H1 (cell line): Measurements from ENCODE around the gene MYH9. TPM values are rescaled to one million over a fixed set of nuclear protein-coding genes. Genes with fewer than 3 reads are reported as not detected.

Source experiments
- CTCF ChIA-PET: fragments of 300-600 bp; sonication (Branson Sonifier 250); formaldehyde crosslinking; loops from one replicate; lab custom pipeline; 2021; ENCODE audit not compliant: partially characterized antibody; lab: Charles Lee
- POLR2A ChIA-PET: fragments of 300-600 bp; sonication (Branson Sonifier 250); formaldehyde crosslinking; loops from one replicate; lab custom pipeline; 2021; ENCODE audit warnings: inconsistent platforms; ENCODE audit not compliant: partially characterized antibody; lab: Charles Lee
- DNase-seq, 2 experiments: peaks; one replicate each; pipeline versions ENCODE4 v3.0.0 to v3.0.0-alpha.2; 2010 to 2022; ENCODE audit warnings: low spot score in 2 of 2, low read depth in 1 of 2, mixed read lengths in 1 of 2
- FAIRE-seq: peaks from 2 replicates; lab custom pipeline; 2011; peaks lifted over from hg19 to GRCh38; lab: Jason Lieb, UNC
- H2AFZ ChIP-seq: 2 replicates; pipeline ENCODE4 v1.8.1; 2012; ENCODE audit warnings: low read length, inconsistent platforms
- H2AK5ac ChIP-seq: 2 replicates; pipeline ENCODE4 v1.6.1; 2013; ENCODE audit warnings: low read depth, low read length
- H2BK120ac ChIP-seq: replicated peaks from 2 replicates; pipeline ENCODE3; 2013; ENCODE audit warnings: low read depth, low read length, inconsistent platforms
- H2BK12ac ChIP-seq: 2 replicates; pipeline ENCODE4 v1.6.1; 2013; ENCODE audit warnings: low read depth, low read length
- H2BK15ac ChIP-seq: 2 replicates; pipeline ENCODE4 v1.6.1; 2013; ENCODE audit warnings: low read length
- H2BK20ac ChIP-seq: 2 replicates; pipeline ENCODE4 v1.6.1; 2013; ENCODE audit warnings: low read length
- H2BK5ac ChIP-seq: 2 replicates; pipeline ENCODE4 v1.6.1; 2013; ENCODE audit warnings: low read depth, low read length
- H3K14ac ChIP-seq: 2 replicates; pipeline ENCODE4 v1.6.1; 2013; ENCODE audit warnings: inconsistent platforms; ENCODE audit not compliant: insufficient read length
- H3K18ac ChIP-seq: 2 replicates; pipeline ENCODE4 v1.6.1; 2013; ENCODE audit warnings: low read length; ENCODE audit errors: extremely low read depth
- H3K23ac ChIP-seq: 2 replicates; pipeline ENCODE4 v1.6.1; 2013; ENCODE audit warnings: inconsistent platforms; ENCODE audit not compliant: insufficient read length
- H3K23me2 ChIP-seq: 2 replicates; pipeline ENCODE4 v1.6.1; 2013; ENCODE audit warnings: low read depth, low read length
- H3K27ac ChIP-seq: 2 replicates; pipeline ENCODE4 v1.6.1; 2011; ENCODE audit warnings: low read depth, low read length, inconsistent platforms
- H3K27me3 ChIP-seq, 4 experiments: replicated peaks in 1 of 4; 1 replicate in 1 of 4; 2 replicates in 3 of 4; pipeline versions ENCODE4 v1.6.1 to v1.8.1; 2011 to 2013; ENCODE audit warnings: low read length in 3 of 4, mild to moderate bottlenecking in 3 of 4, inconsistent platforms in 2 of 4, mixed read lengths in 2 of 4, moderate library complexity in 1 of 4; ENCODE audit not compliant: control insufficient read depth in 3 of 4, insufficient read depth in 3 of 4; ENCODE audit errors: extremely low read depth in 1 of 4
- H3K36me3 ChIP-seq, 4 experiments: 2 replicates each; pipeline versions ENCODE4 v1.6.1 to v1.8.1; 2011 to 2013; ENCODE audit warnings: mild to moderate bottlenecking in 4 of 4, low read length in 3 of 4, moderate library complexity in 2 of 4, control low read depth in 1 of 4, inconsistent platforms in 1 of 4; ENCODE audit not compliant: insufficient read depth in 4 of 4, control insufficient read depth in 2 of 4
- H3K4ac ChIP-seq: replicated peaks from 2 replicates; pipeline ENCODE3; 2013; ENCODE audit warnings: low read length, low read depth, mixed read lengths, inconsistent platforms; ENCODE audit not compliant: insufficient read length
- H3K4me1 ChIP-seq, 4 experiments: replicated peaks in 1 of 4; 1 replicate in 1 of 4; 2 replicates in 3 of 4; pipeline versions ENCODE4 v1.6.1 to v1.8.1; 2011 to 2013; ENCODE audit warnings: low read length in 3 of 4, inconsistent platforms in 2 of 4, mixed read lengths in 1 of 4; ENCODE audit not compliant: insufficient read depth in 4 of 4, control insufficient read depth in 3 of 4
- H3K4me2 ChIP-seq, 2 experiments: 2 replicates each; pipeline versions ENCODE4 v1.6.1 to v1.8.1; 2011 to 2013; ENCODE audit warnings: low read depth in 2 of 2, low read length in 2 of 2, control low read depth in 1 of 2, inconsistent platforms in 1 of 2, mild to moderate bottlenecking in 1 of 2; ENCODE audit not compliant: insufficient read depth in 1 of 2
- H3K4me3 ChIP-seq, 4 experiments: fragments of 200-600, 300-600 bp in 1 of 4; sonication (generic), shearing (Covaris generic), sonication (Bioruptor Twin) in 1 of 4; 2 replicates each; pipeline versions ENCODE4 v1.5.1 to v1.8.1; 2011 to 2016; ENCODE audit warnings: low read length in 4 of 4, low read depth in 3 of 4, control low read depth in 2 of 4, inconsistent platforms in 2 of 4, mild to moderate bottlenecking in 2 of 4, mixed read lengths in 1 of 4, moderate library complexity in 1 of 4; ENCODE audit not compliant: insufficient read depth in 2 of 4; ENCODE audit errors: extremely low read depth in 1 of 4
- H3K56ac ChIP-seq: replicated peaks from 2 replicates; pipeline ENCODE3; 2013; ENCODE audit warnings: low read depth, mild to moderate bottlenecking, mixed read lengths, low read length, inconsistent platforms; ENCODE audit not compliant: insufficient read length
- H3K79me1 ChIP-seq: 2 replicates; pipeline ENCODE4 v1.6.1; 2013; ENCODE audit warnings: low read depth, low read length, control low read depth
- H3K79me2 ChIP-seq, 2 experiments: 2 replicates each; pipeline versions ENCODE4 v1.6.1 to v1.8.1; 2012 to 2013; ENCODE audit warnings: low read length in 2 of 2, mild to moderate bottlenecking in 2 of 2, inconsistent platforms in 1 of 2; ENCODE audit not compliant: insufficient read depth in 2 of 2, control insufficient read depth in 1 of 2
- H3K9ac ChIP-seq, 4 experiments: replicated peaks in 1 of 4; 1 replicate in 1 of 4; 2 replicates in 3 of 4; pipeline versions ENCODE4 v1.6.1 to v1.8.1; 2011 to 2013; ENCODE audit warnings: low read depth in 3 of 4, low read length in 3 of 4, control low read depth in 2 of 4, mild to moderate bottlenecking in 2 of 4, moderate library complexity in 2 of 4, inconsistent platforms in 1 of 4; ENCODE audit errors: extremely low read depth in 1 of 4
- H3K9me3 ChIP-seq, 2 experiments: 2 replicates each; pipeline versions ENCODE4 v1.6.1 to v1.8.1; 2012 to 2013; ENCODE audit warnings: mild to moderate bottlenecking in 2 of 2, moderate library complexity in 2 of 2, control low read depth in 1 of 2, inconsistent platforms in 1 of 2, low read depth in 1 of 2, low read length in 1 of 2, mixed read lengths in 1 of 2; ENCODE audit not compliant: insufficient read depth in 2 of 2
- H4K20me1 ChIP-seq, 2 experiments: replicated peaks in 1 of 2; 2 replicates each; pipeline versions ENCODE3 to v1.8.1; 2011 to 2013; ENCODE audit warnings: inconsistent platforms in 2 of 2, low read length in 2 of 2, mild to moderate bottlenecking in 1 of 2; ENCODE audit not compliant: insufficient read depth in 2 of 2, control insufficient read depth in 1 of 2
- H4K5ac ChIP-seq: 2 replicates; pipeline ENCODE4 v1.6.1; 2013; ENCODE audit warnings: low read length, low read depth, mixed read lengths, inconsistent platforms; ENCODE audit not compliant: insufficient read length
- H4K8ac ChIP-seq: 2 replicates; pipeline ENCODE4 v1.8.0; 2013; ENCODE audit warnings: mild to moderate bottlenecking, moderate library complexity, low read length, inconsistent platforms; ENCODE audit not compliant: insufficient read depth; ENCODE audit errors: extremely low read depth
- H4K91ac ChIP-seq: replicated peaks from 2 replicates; pipeline ENCODE3; 2013; ENCODE audit warnings: low read length, mixed read lengths, inconsistent platforms; ENCODE audit not compliant: insufficient read length
- ATF3 ChIP-seq: IDR thresholded peaks from 2 replicates; pipeline ENCODE4 v1.6.1; 2011; ENCODE audit warnings: low read depth, mild to moderate bottlenecking, low read length; ENCODE audit not compliant: insufficient read depth
- CBX8 ChIP-seq: fragments of 300-800, 300-1000 bp; sonication (generic); IDR thresholded peaks from 2 replicates; pipeline ENCODE4 v1.7.1; 2016; ENCODE audit warnings: low read depth, low read length, borderline replicate concordance
- CEBPB ChIP-seq: IDR thresholded peaks from 2 replicates; pipeline ENCODE4 v1.6.1; 2012; ENCODE audit warnings: low read depth, low read length
- CHD1 ChIP-seq: IDR thresholded peaks from 2 replicates; pipeline ENCODE4 v1.6.1; 2012; ENCODE audit warnings: low read depth, low read length, improper control_type of control experiment
- GABPA ChIP-seq: IDR thresholded peaks from 2 replicates; pipeline ENCODE4 v1.6.1; 2011; ENCODE audit warnings: mild to moderate bottlenecking, low read length, moderate library complexity, borderline replicate concordance; ENCODE audit not compliant: insufficient read depth
- KDM4A ChIP-seq: IDR thresholded peaks from one replicate; pipeline ENCODE4 v1.7.1; 2012; ENCODE audit warnings: low read depth, mild to moderate bottlenecking, moderate library complexity, low read length, inconsistent platforms; ENCODE audit not compliant: severe bottlenecking
- MAFK ChIP-seq: IDR thresholded peaks from 2 replicates; pipeline ENCODE4 v1.6.1; 2012; ENCODE audit warnings: low read depth, mild to moderate bottlenecking, improper control_type of control experiment, low read length
- SIRT6 ChIP-seq: IDR thresholded peaks from one replicate; pipeline ENCODE4 v1.7.1; 2012; ENCODE audit warnings: low read length, inconsistent platforms
- SIX5 ChIP-seq: IDR thresholded peaks from 2 replicates; pipeline ENCODE4 v1.6.1; 2011; ENCODE audit warnings: mild to moderate bottlenecking, low read depth, low read length
- SP2 ChIP-seq: IDR thresholded peaks from 2 replicates; pipeline ENCODE4 v1.6.1; 2012; ENCODE audit warnings: mild to moderate bottlenecking, low read length, inconsistent platforms
- SP4 ChIP-seq: IDR thresholded peaks from 2 replicates; pipeline ENCODE4 v1.6.1; 2012; ENCODE audit warnings: low read length, inconsistent platforms
- TEAD4 ChIP-seq: IDR thresholded peaks from 2 replicates; pipeline ENCODE4 v1.6.1; 2012; ENCODE audit warnings: low read depth, low read length, inconsistent platforms, mixed read lengths
- USF2 ChIP-seq: IDR thresholded peaks from 2 replicates; pipeline ENCODE4 v1.6.1; 2011; ENCODE audit warnings: low read length, improper control_type of control experiment
- WGBS, 2 experiments: shearing (Covaris generic) in 1 of 2; methylation state at CpG; one replicate each; pipeline versions ENCODE4 v1.1.6 to v1.1.7; 2013 to 2015; ENCODE audit warnings: low lambda C conversion rate in 2 of 2, mixed read lengths in 2 of 2, inconsistent platforms in 1 of 2, low coverage in 1 of 2, missing lambda C conversion rate in 1 of 2; ENCODE audit not compliant: insufficient replicate concordance in 2 of 2, insufficient coverage in 1 of 2, insufficient read length in 1 of 2; ENCODE audit errors: extremely low coverage in 1 of 2, missing lambda C conversion rate in 1 of 2; 5-methylcytosine and 5-hydroxymethylcytosine counted together
- polyA plus RNA-seq, 7 experiments: library from polyadenylated mRNA; depleted of rRNA in 3 of 7; stranded (reverse) in 5 of 7; unstranded in 2 of 7; fragments of >200 nt in 5 of 7; fragments of 200-250 nt in 2 of 7; gene quantifications; 1 replicate in 5 of 7; 2 replicates in 1 of 7; 4 replicates in 1 of 7; pipeline versions ENCODE4 v1.2.1 to v1.2.3, GENCODE V29; 2011 to 2013; ENCODE audit warnings: missing spikeins in 2 of 7, mixed read lengths in 2 of 7
- total RNA-seq: library from RNA; stranded (reverse); fragmentation: NEBNext Ultra II Directional; extraction: Animal tissue kit (Norgen Biotek cat#: 25700); gene quantifications from 2 replicates; pipeline ENCODE4 v1.2.1, GENCODE V29; 2021

Gene MYH9
- total and polyA plus RNA-seq, 2 of the 8 experiments (the other 6 are each of a cell fraction or from before 2014, with no cell fraction given): 24.9 to 322 TPM

- Histone ChIP-seq H4K20me1 (no peaks in the 10 kb centered on the region), H3K79me2 (no peaks in the 10 kb centered on the region), H3K23ac (no peak overlapping the region), H3K4me3 (no peak overlapping the region), H3K23me2 (no peaks in the 10 kb centered on the region), H3K9me3 (no peaks in the 10 kb centered on the region), H3K36me3 (no peaks in the 10 kb centered on the region), H3K4me2 (no peak overlapping the region), H2BK20ac (no peak overlapping the region), H4K91ac (no peak overlapping the region), H3K27me3 (no peaks in the 10 kb centered on the region), H3K9ac (no peak overlapping the region), H2BK15ac (no peak overlapping the region), H3K27ac (no peak overlapping the region), H2AK5ac (no peak overlapping the region), H3K79me1 (no peaks in the 10 kb centered on the region), H3K14ac (no peak overlapping the region), H2AFZ (no peak overlapping the region), H3K4me1 (peaks cover 0 to 4% (median 2%) of the 10 kb centered on the region in 4 experiments; a peak in 4 of 7 replicates), H3K56ac (no peak overlapping the region), H3K4ac (no peak overlapping the region), H2BK5ac (peak overlapping the region; percentile 20; the same call in 1 of the 2 replicates), H2BK120ac (no peak overlapping the region), H2BK12ac (peak overlapping the region; percentile 17; the same call in 1 of the 2 replicates), H4K8ac (no peak overlapping the region), H3K18ac (peak overlapping the region; percentile 5; the same call in 1 of the 2 replicates), H4K5ac (no peak overlapping the region)
- POLR2A ChIA-PET: interaction anchor here (0.7 to 1.5 kb wide), 3 partner anchors 10 to 129 kb away, joined by 3 to 4 read pairs (median 3); no protein-coding TSS in a partner anchor
- DNase-seq (peak in 1 of 2 experiments; percentile 50), FAIRE-seq (no peak)
- CTCF ChIA-PET: no interaction called here
- 62% methylated on average over 1 of the region's 2 CpGs; no CpG with 5 or more reads in 1 of the 2 experiments for WGBS, 2 experiments
- no peak for TF ChIP-seq CBX8
- no peak for TF ChIP-seq SP2
- no peak for TF ChIP-seq KDM4A
- TF ChIP-seq CHD1: no peak
- TF ChIP-seq ATF3: no peak
- no peak for TF ChIP-seq SIRT6
- no peak for TF ChIP-seq CEBPB
- no peak for TF ChIP-seq SIX5
- TF ChIP-seq SP4: no peak
- TF ChIP-seq TEAD4: no peak
- no peak for TF ChIP-seq MAFK
- TF ChIP-seq GABPA: no peak
- no peak for TF ChIP-seq USF2
These were observed 38.3 kb upstream of the MYH9 start for GRCh38 chr22:36425977-36426523.
